Measurements from ENCODE around the gene TCF4.

TCF4 gene

DNA sequence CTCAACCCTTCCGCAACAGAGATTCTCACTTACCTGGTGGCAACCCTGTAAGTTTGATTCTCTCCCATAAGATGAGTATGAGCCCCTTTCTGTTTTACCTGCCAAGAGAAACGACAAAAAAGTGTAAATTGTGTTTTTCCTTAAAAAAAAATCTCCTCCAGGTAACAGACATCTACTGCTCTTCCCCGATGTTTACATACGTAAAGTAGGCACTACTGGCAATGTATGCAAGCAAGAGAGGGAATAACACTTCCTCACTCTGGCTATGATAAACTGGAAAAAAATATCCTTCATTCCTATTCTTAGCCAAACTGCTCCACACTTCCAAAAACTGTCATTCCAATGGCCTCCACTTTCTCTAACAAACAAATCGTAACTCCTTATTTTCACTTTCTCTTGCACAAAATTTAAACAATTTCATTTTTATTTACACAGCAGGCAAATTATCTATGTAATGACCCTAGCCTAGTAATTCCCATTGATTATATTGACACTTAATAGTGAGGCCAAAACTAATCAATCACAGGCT, 184.5 kb downstream of the TCF4 start:
- H3K4me3 ChIP-seq (replicated peaks; ENCODE audit: low read depth, low read length), result peak overlapping the region; percentile 41
- TF ChIP-seq, protein P1, sequence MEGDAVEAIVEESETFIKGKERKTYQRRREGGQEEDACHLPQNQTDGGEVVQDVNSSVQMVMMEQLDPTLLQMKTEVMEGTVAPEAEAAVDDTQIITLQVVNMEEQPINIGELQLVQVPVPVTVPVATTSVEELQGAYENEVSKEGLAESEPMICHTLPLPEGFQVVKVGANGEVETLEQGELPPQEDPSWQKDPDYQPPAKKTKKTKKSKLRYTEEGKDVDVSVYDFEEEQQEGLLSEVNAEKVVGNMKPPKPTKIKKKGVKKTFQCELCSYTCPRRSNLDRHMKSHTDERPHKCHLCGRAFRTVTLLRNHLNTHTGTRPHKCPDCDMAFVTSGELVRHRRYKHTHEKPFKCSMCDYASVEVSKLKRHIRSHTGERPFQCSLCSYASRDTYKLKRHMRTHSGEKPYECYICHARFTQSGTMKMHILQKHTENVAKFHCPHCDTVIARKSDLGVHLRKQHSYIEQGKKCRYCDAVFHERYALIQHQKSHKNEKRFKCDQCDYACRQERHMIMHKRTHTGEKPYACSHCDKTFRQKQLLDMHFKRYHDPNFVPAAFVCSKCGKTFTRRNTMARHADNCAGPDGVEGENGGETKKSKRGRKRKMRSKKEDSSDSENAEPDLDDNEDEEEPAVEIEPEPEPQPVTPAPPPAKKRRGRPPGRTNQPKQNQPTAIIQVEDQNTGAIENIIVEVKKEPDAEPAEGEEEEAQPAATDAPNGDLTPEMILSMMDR (IDR thresholded peaks at IDR 0.05; ENCODE audit: low read depth, low read length, missing control alignments), result no peak

DNA sequence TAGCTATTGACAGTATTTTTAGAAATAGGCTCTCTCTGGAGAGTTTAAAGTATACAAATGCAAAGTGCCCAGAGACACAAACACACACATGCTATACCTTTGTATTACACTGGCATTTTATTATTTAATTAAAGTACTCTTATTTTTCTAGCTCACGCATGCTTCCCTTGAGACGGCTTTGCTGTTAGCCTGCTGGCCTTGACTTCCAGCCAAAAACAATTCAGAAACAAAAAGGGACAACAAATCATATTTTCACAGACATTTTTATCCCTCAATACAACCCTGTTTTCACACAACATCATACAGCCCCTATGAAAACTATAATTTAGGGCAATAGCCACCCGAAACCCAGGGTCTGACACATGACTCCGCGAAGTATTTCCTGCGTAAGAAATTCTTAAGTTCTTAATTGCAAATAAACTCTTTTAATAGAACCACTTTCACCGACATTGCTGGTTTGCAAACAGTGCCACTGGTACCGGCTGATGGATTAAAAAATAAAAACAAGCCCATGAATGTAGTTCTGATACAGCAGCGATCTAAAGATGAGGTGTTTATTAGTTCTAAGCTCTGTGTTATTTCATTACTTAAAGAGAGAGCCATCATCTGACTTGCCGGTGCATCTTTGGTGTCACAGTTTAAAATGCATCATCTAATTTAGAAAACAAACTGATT, 185.1 kb downstream of the TCF4 start:
- DNase-seq (ENCODE audit: extremely low read depth, low read depth), result no peak
- TF ChIP-seq, protein P1 (IDR thresholded peaks at IDR 0.05; ENCODE audit: low read depth, low read length, missing control alignments), result no peak
- peak overlapping the region; percentile 41 for H3K4me3 ChIP-seq (replicated peaks; ENCODE audit: low read depth, low read length)

More for the DNA sequence above, 184.5 kb downstream of the TCF4 start:
- DNase-seq (ENCODE audit: extremely low read depth, low read depth), result no peak

DNA sequence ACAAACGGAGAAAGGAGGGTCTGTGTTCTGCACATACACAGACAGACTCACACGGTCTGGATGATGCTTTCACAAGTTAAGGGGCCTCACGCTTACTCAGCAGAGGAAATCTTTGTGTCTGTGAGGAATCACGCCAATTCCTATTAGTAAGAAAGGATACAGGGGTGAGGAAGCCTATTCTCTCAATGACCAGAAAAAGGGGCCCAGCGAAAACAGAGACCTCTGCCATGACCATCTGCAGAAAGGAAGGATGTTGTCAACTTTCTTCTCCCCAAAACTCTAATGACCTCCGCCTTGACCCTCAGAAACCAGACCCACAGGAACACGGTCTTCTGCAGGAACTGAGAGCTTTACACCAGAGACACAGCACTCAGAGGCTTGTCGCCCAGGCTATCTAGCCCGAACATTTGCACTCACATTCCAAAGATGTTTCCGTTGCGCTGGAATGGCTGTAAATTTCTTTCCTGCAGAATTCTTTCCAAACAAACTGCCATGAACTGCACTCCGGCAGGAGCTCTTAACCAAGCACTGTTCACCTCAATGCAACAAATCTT, 186.3 kb downstream of the TCF4 start:
- DNase-seq (ENCODE audit: extremely low read depth, low read depth), result peak; percentile 53
- H3K4me3 ChIP-seq (replicated peaks; ENCODE audit: low read depth, low read length), result peak overlapping the region; percentile 41
- TF ChIP-seq, protein P1 (IDR thresholded peaks at IDR 0.05; ENCODE audit: low read depth, low read length, missing control alignments), result no peak

DNA sequence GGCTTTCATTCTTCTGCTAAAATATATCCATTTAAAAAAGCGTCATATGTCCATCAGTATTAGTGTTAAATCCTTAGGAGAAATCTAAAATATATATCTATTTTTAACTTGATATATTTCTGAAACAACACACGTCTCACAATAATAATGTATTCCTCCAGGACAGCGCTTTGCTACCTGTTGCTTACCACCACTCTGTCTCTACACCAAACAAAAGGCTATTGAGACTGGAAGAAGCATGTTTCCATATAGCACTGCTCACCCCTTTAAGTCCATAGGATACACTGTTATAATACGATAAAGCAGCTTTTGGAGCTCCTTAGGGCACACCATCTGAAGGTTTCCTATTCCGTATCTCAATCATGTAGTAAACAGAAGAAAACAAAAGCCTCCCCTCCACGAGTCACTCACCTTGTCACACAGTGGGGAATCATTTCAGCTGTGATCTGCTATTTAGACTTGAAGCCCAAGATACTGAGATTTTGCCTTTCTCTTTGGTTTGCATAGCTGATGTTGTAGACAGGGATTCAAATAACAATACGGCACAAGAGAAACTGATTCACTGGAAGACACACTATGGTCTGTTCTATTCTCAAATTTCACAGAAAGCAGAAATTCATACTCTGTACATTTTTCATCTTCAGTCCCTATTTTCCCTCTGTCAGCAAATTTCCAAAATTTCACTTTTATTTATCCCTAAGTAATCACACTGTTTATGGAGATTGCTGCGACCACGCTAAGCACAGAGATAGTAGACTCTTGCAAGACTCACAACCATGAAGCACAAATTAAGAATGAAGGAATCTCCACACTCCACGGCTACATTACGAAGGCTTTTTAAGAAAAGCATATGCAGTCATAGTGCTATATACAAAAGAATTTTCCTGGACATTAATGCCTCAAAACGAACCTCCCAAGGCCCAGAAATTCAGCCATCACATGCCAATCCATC, 187.1 kb downstream of the TCF4 start:
- TF ChIP-seq, protein P1 (IDR thresholded peaks at IDR 0.05; ENCODE audit: low read depth, low read length, missing control alignments), result no peak
- H3K4me3 ChIP-seq (replicated peaks; ENCODE audit: low read depth, low read length), result peak overlapping the region; percentile 41
- no peak for DNase-seq (ENCODE audit: extremely low read depth, low read depth)

DNA sequence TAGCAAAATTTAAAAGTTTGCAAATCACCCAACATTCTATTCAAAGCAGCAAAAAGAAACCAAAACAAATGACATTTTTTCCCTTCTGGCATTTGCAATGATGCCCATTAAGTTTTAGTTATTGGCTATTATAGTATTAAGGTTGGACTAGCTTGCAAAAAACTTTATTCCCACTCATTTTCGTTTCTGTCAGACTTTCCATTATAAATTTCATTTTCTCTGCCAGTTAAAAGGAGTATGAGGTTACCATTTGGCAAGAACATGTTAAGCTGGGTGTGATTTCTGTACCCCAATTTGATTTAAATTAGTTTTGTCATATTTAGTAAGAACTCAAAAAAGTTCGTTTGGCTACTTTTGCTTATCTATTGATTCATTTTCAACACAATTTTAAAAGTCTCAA, 187.9 kb downstream of the TCF4 start:
- DNase-seq (ENCODE audit: extremely low read depth, low read depth), result no peak
- TF ChIP-seq, protein P1 (IDR thresholded peaks at IDR 0.05; ENCODE audit: low read depth, low read length, missing control alignments), result no peak
- peak overlapping the region; percentile 41; the same call in 1 of the 2 replicates for H3K4me3 ChIP-seq (replicated peaks; ENCODE audit: low read depth, low read length)

DNA sequence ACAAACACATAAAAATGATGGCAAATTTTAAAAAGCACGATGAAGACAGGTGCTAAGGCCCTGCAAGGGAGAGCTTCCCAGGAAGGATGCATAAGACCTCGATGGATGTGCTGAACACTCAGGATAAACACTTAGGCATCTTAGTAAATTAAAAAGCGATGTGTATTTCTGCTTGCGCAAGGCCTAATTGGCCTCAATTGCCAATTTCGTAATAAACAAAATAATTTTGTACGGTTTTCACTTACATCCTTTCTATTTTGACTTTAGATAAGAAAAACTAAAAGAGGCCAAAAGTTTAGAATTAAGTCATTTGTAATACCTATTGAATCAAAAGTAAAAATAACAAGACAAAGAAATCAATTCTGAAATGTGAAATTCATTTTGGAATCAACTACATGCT, 189.1 kb downstream of the TCF4 start:
- TF ChIP-seq, protein P1 (IDR thresholded peaks at IDR 0.05; ENCODE audit: low read depth, low read length, missing control alignments), result no peak
- no peak for DNase-seq (ENCODE audit: extremely low read depth, low read depth)
- no peak overlapping the region for H3K4me3 ChIP-seq (replicated peaks; ENCODE audit: low read depth, low read length)
